ENCODE data around the gene LSM5.

LSM5 gene

DNA sequence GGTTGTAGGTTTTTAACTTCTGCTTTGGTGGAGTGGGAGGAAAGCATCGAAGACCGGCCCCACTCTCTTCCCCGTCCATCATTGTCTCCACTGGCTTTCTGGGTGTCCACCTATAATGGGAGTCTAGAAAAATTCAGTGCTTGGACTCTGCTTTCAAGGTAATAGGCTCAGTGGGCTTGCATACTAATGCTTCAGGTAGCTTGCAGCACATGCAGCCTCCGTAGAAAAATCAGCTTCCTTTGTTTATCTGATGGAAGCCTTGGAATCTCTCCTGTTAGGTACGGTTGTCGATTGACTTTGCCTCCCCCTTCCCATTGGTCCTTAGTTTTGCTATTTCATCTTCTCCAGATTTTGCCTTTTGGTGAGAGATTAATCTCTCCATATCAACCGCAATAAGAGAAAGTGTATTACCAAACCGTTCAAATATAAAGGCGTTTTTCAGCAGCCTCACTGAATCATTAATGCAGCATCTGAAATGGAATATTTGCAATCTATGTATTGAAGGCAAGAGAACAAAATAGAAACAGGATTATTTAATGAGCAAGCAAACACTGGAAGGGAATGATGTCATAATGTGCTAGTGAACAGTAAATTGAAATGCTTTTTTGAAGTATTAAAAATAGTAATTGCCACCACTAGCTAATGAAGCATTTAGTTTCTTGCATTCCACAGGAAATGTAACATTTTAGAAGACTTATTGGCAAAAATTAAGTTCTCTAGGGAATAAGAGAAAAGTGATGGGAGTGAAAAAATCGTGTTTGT is 6.1 kb upstream of the LSM5 start:
- Histone ChIP-seq H3K36me3 (ENCODE audit: insufficient read depth, low read length) (peaks cover 12% of the 10 kb centered on the region; the same call in 1 of the 2 replicates), H3K9ac (ENCODE audit: insufficient read length) (peak overlapping the region; percentile 88), H3K27ac (peak overlapping the region; percentile 74; the same call in 1 of the 2 replicates), H3K9me3 (ENCODE audit: low read depth, low read length) (no peaks in the 10 kb centered on the region), H3K4me3 (peak overlapping the region; percentile 96)
- no peak for DNase-seq (ENCODE audit: low read depth, low spot score)
- TF ChIP-seq EZH2 (IDR thresholded peaks at IDR 0.05) (no peak), FOXP2 (optimal IDR thresholded peaks at IDR 0.05; ENCODE audit: control extremely low read depth, extremely low read length, insufficient read depth) (no peak)

DNA sequence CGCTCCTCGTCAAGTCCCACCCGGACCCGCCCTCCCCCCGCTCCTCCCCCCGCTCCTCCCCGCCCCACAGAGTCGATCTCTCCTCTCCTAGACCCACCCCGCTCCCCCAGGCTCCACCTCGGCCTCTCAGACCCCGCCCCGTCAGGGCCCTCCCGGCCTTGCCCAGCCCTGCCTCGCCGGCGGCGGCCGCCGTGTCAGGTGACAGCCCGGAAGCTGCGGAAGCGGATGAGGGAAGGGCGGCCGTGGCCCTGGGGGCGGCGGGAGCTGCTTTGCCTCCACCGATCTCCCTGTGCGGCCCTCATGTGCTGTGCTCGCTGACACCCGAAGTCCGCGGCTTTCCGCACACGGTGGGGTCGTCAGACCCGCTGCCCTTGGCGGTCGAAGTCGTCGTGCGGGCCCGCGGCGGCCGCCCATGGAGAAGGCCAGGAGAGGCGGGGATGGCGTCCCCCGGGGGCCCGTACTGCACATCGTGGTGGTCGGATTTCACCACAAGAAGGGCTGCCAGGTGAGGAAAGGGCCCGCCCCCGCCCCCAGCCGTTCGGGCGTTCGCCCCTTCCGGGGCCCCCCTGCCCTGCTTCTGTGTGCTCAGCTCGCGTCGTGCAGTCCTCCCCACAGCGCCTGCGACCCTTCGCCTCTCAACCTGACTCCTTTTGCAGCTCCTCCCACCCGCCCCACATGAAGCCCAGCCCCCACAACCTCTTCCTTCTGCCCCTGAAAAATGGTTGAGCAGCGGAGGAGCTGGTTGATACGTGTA is 5.3 kb upstream of the LSM5 start, which contains the start of gene AVL9:
AVL9 (plus strand) TSS at position 192 of the 754 bp plus-strand sequence; CDS start at position 413, 221 bp downstream.
- TF ChIP-seq POLR2AphosphoS5 (IDR thresholded peaks at IDR 0.05; ENCODE audit: borderline replicate concordance, low read depth, low read length) (peak; percentile 91), EZH2 (IDR thresholded peaks at IDR 0.05) (no peak), FOXP2 (optimal IDR thresholded peaks at IDR 0.05; ENCODE audit: control extremely low read depth, extremely low read length, insufficient read depth) (no peak)
- peak within 1 kb of the TSS; percentile 88 for H3K9ac ChIP-seq (ENCODE audit: insufficient read length)
- H3K36me3 ChIP-seq (ENCODE audit: insufficient read depth, low read length) = peaks cover 12% of the 10 kb centered on the region; the same call in 1 of the 2 replicates
- peak within 1 kb of the TSS; percentile 74; the same call in 1 of the 2 replicates for H3K27ac ChIP-seq
- H3K4me3 ChIP-seq = peak within 1 kb of the TSS; percentile 96
- no peaks in the 10 kb centered on the region for H3K9me3 ChIP-seq (ENCODE audit: low read depth, low read length)
- no peak for DNase-seq (ENCODE audit: low read depth, low spot score)

DNA sequence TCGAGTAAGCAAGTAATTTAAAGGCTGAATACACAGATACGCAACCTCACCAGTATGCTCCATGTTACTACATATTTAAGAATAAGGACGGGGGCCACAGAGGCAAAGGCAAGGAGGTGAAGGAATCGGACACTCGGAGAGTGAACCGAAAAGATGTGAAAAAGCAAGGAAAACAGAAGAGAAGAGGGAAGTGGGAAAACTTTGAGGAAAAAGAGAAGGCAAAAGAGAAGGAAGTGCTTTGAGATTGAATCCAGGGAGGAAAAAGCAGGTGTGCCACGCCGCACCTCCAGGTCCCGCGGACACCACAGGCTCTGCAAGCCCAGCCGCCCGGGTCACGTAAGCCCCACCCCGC is 4.7 kb upstream of the LSM5 start:
- peak overlapping the region; percentile 96 for H3K4me3 ChIP-seq
- no peak overlapping the region for H3K27ac ChIP-seq
- H3K36me3 ChIP-seq (ENCODE audit: insufficient read depth, low read length) = peaks cover 12% of the 10 kb centered on the region; the same call in 1 of the 2 replicates
- DNase-seq (ENCODE audit: low read depth, low spot score) = no peak
- no peak; the same call in 1 of the 2 replicates for TF ChIP-seq POLR2AphosphoS5 (IDR thresholded peaks at IDR 0.05; ENCODE audit: borderline replicate concordance, low read depth, low read length)
- no peak for TF ChIP-seq FOXP2 (optimal IDR thresholded peaks at IDR 0.05; ENCODE audit: control extremely low read depth, extremely low read length, insufficient read depth)
- TF ChIP-seq EZH2 (IDR thresholded peaks at IDR 0.05) = no peak
- peak overlapping the region; percentile 69 for H3K9ac ChIP-seq (ENCODE audit: insufficient read length)
- no peaks in the 10 kb centered on the region for H3K9me3 ChIP-seq (ENCODE audit: low read depth, low read length)

DNA sequence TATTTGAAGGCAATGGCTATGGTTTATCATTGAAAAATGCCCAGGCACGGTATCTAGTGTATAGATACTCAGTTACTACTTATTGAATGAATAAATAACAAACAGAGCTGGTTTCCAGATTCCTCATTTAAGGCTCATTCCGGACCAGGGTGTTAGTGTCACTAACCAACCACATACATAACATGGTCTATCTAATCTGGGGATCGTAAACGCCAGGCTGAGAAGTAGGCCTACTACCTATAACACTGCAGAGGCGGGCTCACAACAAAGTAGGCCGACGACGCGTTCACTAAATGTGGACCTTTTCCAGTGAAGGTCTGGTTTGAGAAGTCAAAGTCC is 423 bp downstream of the LSM5 start:
- DNase-seq (ENCODE audit: low read depth, low spot score) = no peak
- Histone ChIP-seq H3K9me3 (ENCODE audit: low read depth, low read length) (no peaks in the 10 kb centered on the region), H3K36me3 (ENCODE audit: insufficient read depth, low read length) (peaks cover 30% of the 10 kb centered on the region), H3K4me3 (peak overlapping the region; percentile 93), H3K27ac (peak overlapping the region; percentile 48), H3K9ac (ENCODE audit: insufficient read length) (peak overlapping the region; percentile 89)
- TF ChIP-seq POLR2AphosphoS5 (IDR thresholded peaks at IDR 0.05; ENCODE audit: borderline replicate concordance, low read depth, low read length) (no peak), FOXP2 (optimal IDR thresholded peaks at IDR 0.05; ENCODE audit: control extremely low read depth, extremely low read length, insufficient read depth) (no peak), EZH2 (IDR thresholded peaks at IDR 0.05) (no peak)

DNA sequence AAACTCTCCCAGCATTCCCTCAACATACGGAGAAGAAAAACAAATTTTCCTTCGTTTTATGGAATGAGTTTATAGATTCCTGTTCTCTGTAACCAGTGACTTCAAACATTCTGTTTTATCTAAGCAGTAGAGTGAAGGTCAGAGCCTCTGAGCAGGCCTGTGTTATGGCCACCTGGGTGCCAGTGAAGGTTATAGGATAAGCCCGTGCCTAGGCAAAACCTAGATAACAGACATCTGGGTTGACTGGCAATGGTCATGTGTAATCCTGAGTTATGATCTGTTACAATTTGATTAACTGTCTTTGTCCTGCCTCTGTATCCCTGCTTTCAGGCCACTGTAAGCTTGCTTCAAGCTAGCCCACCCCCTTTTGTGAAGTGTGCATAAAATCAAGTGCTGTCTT is 8.3 kb downstream of the LSM5 start:
- H3K9ac ChIP-seq (ENCODE audit: insufficient read length) = no peak overlapping the region

DNA sequence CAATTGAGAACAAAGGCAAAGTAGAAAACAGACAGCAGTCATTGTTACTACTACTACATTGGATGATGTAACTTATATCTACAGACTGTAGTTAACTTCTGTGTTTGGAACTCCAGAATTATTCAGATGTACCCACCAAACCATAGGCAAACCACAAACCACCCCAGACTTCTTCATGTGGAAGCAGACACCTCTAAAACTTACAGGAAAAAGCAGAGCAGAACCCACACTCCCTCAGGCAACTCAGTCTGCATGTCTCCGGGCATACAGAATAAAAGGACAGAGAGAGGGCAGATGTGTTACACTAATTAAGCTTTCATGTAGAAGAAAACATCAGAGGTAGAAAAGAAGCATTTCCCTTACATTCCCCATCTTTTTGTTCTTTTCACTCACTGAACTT is 9.0 kb downstream of the LSM5 start:
- H3K27ac ChIP-seq = no peak overlapping the region
- no peaks in the 10 kb centered on the region for H3K9me3 ChIP-seq (ENCODE audit: low read depth, low read length)
- DNase-seq (ENCODE audit: low read depth, low spot score) = no peak
- peaks cover 4% of the 10 kb centered on the region for H3K36me3 ChIP-seq (ENCODE audit: insufficient read depth, low read length)
- no peak overlapping the region for H3K9ac ChIP-seq (ENCODE audit: insufficient read length)
- TF ChIP-seq FOXP2 (optimal IDR thresholded peaks at IDR 0.05; ENCODE audit: control extremely low read depth, extremely low read length, insufficient read depth) (no peak), EZH2 (IDR thresholded peaks at IDR 0.05) (no peak), POLR2AphosphoS5 (IDR thresholded peaks at IDR 0.05; ENCODE audit: borderline replicate concordance, low read depth, low read length) (no peak)
- H3K4me3 ChIP-seq = no peak overlapping the region

More for the DNA sequence above, 8.3 kb downstream of the LSM5 start:
- TF ChIP-seq FOXP2 (optimal IDR thresholded peaks at IDR 0.05; ENCODE audit: control extremely low read depth, extremely low read length, insufficient read depth) (no peak), EZH2 (IDR thresholded peaks at IDR 0.05) (no peak), POLR2AphosphoS5 (IDR thresholded peaks at IDR 0.05; ENCODE audit: borderline replicate concordance, low read depth, low read length) (no peak)
- no peak overlapping the region for H3K27ac ChIP-seq
- no peaks in the 10 kb centered on the region for H3K9me3 ChIP-seq (ENCODE audit: low read depth, low read length)
- no peak for DNase-seq (ENCODE audit: low read depth, low spot score)
- H3K4me3 ChIP-seq = no peak overlapping the region
- peaks cover 12% of the 10 kb centered on the region for H3K36me3 ChIP-seq (ENCODE audit: insufficient read depth, low read length)

DNA sequence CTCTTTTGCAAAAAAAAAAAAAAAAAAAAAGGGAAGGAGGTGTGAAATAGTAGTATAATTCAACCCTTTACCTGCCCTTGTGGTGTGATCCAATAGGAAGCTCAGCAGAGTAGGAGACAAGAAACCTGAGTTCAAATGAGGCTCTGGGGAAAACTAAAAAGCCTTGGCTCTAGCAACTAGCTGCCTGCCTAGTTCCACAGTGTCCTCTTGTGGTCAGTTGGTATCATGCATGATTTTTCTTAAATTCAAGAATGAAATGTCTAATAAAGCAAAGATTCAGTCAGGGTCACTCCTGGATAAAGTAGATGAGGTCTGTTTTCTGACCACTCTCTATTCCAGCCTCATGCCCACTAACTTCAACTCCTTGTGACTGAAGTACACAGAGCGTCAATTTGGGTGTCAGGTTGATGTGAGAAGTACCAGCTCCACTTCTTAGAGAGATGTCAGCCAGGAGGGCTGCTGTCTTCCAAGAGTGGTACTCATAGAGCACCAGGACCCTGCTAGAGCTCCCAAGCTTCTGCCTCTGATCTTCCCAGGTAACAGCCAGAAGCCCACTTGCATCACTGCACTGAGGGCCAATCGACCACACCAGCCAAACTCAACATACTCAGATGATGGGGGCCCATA is 10.5 kb downstream of the LSM5 start:
- no peak overlapping the region for H3K9ac ChIP-seq (ENCODE audit: insufficient read length)
- H3K4me3 ChIP-seq = no peak overlapping the region
- TF ChIP-seq EZH2 (IDR thresholded peaks at IDR 0.05) = no peak
- TF ChIP-seq FOXP2 (optimal IDR thresholded peaks at IDR 0.05; ENCODE audit: control extremely low read depth, extremely low read length, insufficient read depth) = no peak
- no peak for TF ChIP-seq POLR2AphosphoS5 (IDR thresholded peaks at IDR 0.05; ENCODE audit: borderline replicate concordance, low read depth, low read length)
- no peaks in the 10 kb centered on the region for H3K36me3 ChIP-seq (ENCODE audit: insufficient read depth, low read length)
- no peaks in the 10 kb centered on the region for H3K9me3 ChIP-seq (ENCODE audit: low read depth, low read length)
- no peak overlapping the region for H3K27ac ChIP-seq
- no peak for DNase-seq (ENCODE audit: low read depth, low spot score)

DNA sequence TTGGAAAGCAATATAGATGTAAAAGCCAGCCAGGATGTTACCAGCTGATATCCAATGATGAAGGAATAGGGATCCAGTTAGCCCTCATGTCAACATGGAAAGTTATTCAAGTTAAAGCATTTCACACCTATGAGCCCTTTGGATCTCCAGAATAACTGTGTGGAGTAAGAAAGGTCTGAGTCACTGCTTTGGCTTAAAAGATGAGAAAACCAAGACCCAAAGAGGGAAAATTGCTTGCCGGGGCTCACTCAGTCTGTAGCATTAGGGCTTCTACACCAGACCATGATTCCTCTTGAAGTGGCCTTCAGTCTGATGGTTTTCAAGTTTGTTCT is 12.6 kb downstream of the LSM5 start:
- Histone ChIP-seq H3K9me3 (ENCODE audit: low read depth, low read length) (no peaks in the 10 kb centered on the region), H3K27ac (no peak overlapping the region), H3K4me3 (no peak overlapping the region), H3K36me3 (ENCODE audit: insufficient read depth, low read length) (no peaks in the 10 kb centered on the region), H3K9ac (ENCODE audit: insufficient read length) (no peak overlapping the region)
- TF ChIP-seq EZH2 (IDR thresholded peaks at IDR 0.05) = no peak
- TF ChIP-seq FOXP2 (optimal IDR thresholded peaks at IDR 0.05; ENCODE audit: control extremely low read depth, extremely low read length, insufficient read depth) = no peak
- no peak for TF ChIP-seq POLR2AphosphoS5 (IDR thresholded peaks at IDR 0.05; ENCODE audit: borderline replicate concordance, low read depth, low read length)
- no peak for DNase-seq (ENCODE audit: low read depth, low spot score)

Measured in SK-N-MC (cell line).